ENCODE data around the gene DCAF7. TPM values are rescaled to one million over a fixed set of nuclear protein-coding genes. Genes with fewer than 3 reads are reported as not detected.

Gene DCAF7
- total RNA-seq, 4 donors from 2014 or later = 24.8 to 29.7 (median 25.9) TPM

DNA sequence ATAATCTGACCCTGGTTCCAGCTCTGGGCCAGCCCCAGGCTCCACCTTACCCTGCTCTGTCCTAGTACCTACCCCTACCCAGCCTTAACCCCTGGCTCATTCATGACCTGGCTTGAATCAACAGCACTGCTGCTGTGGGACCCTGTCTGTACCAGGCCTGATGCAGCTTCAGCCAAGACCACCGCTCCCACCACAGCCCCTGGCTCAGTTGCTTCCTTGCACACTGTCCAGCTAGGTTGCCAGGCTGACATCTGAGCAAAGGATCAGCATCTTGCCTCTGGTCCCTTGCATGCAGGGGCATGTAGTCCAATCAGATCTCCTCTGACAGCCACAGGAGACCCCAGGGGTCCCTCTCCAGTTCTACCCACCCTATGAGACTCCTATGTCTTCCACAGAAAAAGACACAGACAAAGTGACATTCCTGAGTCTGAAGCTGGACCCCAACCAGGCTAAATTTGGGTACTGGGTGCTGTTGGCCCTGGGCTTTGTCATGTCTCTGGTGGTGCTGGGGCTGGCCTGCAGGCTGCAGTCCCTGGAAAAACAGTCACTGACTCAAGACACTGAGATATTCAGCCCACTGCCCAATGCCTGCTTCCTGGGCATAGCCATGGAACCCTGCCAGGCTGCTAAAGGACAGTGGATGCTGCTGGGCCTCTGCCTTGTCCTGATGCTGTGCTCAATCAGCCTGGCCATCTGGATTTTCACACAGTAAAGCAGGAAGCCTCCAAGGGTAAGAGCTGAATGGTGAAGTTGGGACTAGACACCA lies 31.0 kb upstream of the DCAF7 start:
- intact Hi-C loops (cut with DNase I) = no loop called here
- H3K27ac ChIP-seq = no peak overlapping the region
- H3K27me3 ChIP-seq = peaks cover 0 to 69% (median 0%) of the 10 kb centered on the region in 4 donors
- 50 to 67% methylated on average over 1 of the region's 1 CpG for WGBS, 2 donors
- H3K4me3 ChIP-seq = no peak overlapping the region
- no peaks in the 10 kb centered on the region for H3K9me3 ChIP-seq
- TF ChIP-seq, protein P1, sequence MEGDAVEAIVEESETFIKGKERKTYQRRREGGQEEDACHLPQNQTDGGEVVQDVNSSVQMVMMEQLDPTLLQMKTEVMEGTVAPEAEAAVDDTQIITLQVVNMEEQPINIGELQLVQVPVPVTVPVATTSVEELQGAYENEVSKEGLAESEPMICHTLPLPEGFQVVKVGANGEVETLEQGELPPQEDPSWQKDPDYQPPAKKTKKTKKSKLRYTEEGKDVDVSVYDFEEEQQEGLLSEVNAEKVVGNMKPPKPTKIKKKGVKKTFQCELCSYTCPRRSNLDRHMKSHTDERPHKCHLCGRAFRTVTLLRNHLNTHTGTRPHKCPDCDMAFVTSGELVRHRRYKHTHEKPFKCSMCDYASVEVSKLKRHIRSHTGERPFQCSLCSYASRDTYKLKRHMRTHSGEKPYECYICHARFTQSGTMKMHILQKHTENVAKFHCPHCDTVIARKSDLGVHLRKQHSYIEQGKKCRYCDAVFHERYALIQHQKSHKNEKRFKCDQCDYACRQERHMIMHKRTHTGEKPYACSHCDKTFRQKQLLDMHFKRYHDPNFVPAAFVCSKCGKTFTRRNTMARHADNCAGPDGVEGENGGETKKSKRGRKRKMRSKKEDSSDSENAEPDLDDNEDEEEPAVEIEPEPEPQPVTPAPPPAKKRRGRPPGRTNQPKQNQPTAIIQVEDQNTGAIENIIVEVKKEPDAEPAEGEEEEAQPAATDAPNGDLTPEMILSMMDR (IDR thresholded peaks at IDR 0.05) = no peak
- no peak for TF ChIP-seq POLR2A (IDR thresholded peaks at IDR 0.05)
- no peaks in the 10 kb centered on the region for H3K36me3 ChIP-seq
- H3K4me1 ChIP-seq = peaks cover 0 to 9% (median 5%) of the 10 kb centered on the region in 3 donors
- DNase-seq = no peak

DNA sequence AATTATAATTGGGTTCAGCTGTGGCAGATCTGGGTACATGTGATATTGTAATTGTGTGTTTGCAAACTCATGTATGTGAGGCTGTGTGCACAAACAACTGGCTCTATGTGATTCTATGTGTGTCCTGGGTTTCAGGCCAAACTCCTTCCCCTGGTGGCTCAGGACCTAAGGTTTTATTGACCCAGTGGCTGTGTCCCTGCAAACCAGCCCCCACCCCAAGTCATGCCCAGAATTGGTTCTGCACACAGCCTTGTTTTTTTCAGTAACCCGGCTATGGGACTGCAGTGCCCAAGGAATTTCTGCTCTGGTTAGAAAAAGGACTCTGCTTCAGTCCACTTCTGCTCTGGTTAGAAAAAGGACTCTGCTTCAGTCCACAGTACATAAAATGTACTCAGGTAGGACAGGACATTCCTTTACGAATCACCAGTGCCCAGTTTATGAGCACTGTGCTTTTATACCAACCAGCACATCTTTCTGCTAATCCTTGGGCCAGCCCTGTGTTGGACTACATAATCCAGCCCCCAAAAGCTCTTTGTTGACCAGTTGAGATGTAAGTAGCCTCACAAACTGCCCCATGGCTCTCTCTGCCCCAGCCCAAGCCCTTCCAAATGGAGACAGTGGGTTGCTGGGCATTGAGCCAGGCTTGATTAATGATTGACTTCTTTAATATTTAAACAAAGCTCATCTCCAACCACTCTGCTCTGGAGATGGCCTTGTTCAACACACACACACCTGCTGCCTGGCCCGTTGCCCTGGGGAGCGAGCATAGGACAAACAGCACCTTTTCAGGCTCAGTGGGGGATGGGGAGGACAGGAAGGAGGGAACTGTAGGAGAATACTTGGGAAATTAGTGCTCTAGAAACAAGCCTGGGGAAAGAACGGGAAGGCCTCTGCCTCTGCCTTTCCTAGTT lies 30.1 kb upstream of the DCAF7 start:
- Histone ChIP-seq H3K27ac (no peak overlapping the region), H3K4me3 (no peak overlapping the region)
- intact Hi-C loops (cut with DNase I) = no loop called here

DNA sequence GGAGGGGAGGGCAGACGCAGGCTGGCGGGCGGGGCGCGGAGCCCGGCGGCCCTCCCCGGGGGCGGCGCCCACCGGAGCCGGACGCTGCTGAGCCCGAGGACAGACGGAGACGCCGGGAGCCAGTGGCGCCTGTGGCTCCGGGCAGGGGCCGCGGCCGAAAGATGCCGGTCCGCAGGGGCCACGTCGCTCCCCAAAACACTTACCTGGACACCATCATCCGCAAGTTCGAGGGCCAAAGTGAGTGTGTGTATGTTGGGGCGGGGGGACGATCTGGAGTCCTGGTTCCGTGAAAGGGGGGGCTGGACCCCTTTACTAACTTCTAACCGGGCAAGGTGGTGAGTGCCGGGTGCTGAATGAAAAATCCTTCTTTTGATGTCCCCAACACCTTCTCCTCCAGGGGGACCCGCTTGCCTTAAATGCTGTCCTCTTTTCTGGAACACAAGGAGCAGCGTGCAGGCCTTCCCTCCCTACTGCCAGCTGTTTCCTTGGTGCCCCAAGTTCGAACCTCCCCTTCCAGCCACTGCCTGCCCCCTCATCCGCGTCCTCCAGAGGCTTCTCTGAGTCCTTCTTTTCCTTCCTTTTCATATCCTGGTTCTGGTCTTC lies 26.9 kb upstream of the DCAF7 start, which contains the start of gene KCNH6:
Gene KCNH6 (plus strand): TSS at position 106 of the 603 bp plus-strand sequence. CDS start 56 bp downstream, at position 162.
- Histone ChIP-seq H3K4me1 (peaks cover 0 to 9% (median 5%) of the 10 kb centered on the region in 3 donors), H3K4me3 (peak within 1 kb of the TSS in 2 of 4 donors; percentile 26 to 42), H3K27ac (no peak within 1 kb of the TSS), H3K27me3 (peaks cover 0 to 84% (median 0%) of the 10 kb centered on the region in 4 donors), H3K9me3 (no peaks in the 10 kb centered on the region), H3K36me3 (no peaks in the 10 kb centered on the region)
- TF ChIP-seq POLR2A (IDR thresholded peaks at IDR 0.05) = no peak
- TF ChIP-seq, protein P1 (IDR thresholded peaks at IDR 0.05) = no peak
- intact Hi-C loops (cut with DNase I) = no loop called here
- WGBS, 2 donors = 33 to 50% methylated on average over 5 to 12 of the region's 38 CpGs
- DNase-seq = no peak

More for the DNA sequence above, 30.1 kb upstream of the DCAF7 start:
- no peak for DNase-seq
- Histone ChIP-seq H3K36me3 (no peaks in the 10 kb centered on the region), H3K4me1 (peaks cover 0 to 9% (median 5%) of the 10 kb centered on the region in 3 donors), H3K9me3 (no peaks in the 10 kb centered on the region), H3K27me3 (peaks cover 0 to 79% (median 0%) of the 10 kb centered on the region in 4 donors)
- 51 to 63% methylated on average over 3 to 4 of the region's 5 CpGs for WGBS, 2 donors
- TF ChIP-seq POLR2A (IDR thresholded peaks at IDR 0.05) = no peak
- TF ChIP-seq, protein P1 (IDR thresholded peaks at IDR 0.05) = no peak

DNA sequence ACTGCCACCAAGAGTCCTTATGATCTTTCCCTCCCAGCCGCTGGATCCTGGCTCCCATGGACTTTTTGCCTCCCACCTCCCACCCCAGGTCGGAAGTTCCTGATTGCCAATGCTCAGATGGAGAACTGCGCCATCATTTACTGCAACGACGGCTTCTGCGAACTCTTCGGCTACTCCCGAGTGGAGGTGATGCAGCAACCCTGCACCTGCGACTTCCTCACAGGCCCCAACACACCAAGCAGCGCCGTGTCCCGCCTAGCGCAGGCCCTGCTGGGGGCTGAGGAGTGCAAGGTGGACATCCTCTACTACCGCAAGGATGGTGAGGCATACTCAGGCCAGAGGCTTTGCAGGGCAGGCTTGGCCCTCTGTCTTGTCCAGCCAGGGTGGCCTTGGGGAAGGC lies 26.2 kb upstream of the DCAF7 start:
- TF ChIP-seq, protein P1 (IDR thresholded peaks at IDR 0.05) = no peak
- TF ChIP-seq POLR2A (IDR thresholded peaks at IDR 0.05) = no peak
- intact Hi-C loops (cut with DNase I) = no loop called here
- no peak for DNase-seq
- 81 to 85% methylated on average over 4 to 13 of the region's 14 CpGs for WGBS, 2 donors
- Histone ChIP-seq H3K4me1 (peaks cover 0 to 9% (median 5%) of the 10 kb centered on the region in 3 donors), H3K27ac (no peak overlapping the region), H3K36me3 (no peaks in the 10 kb centered on the region), H3K4me3 (no peak overlapping the region), H3K27me3 (peaks cover 0 to 77% (median 0%) of the 10 kb centered on the region in 4 donors), H3K9me3 (no peaks in the 10 kb centered on the region)
